DMS 273 (cell line): ENCODE data around the gene ANKRD36.
"Not testable (repeated sequence)": the region's sequence is repeated elsewhere in the genome, so short reads cannot be mapped to it uniquely, and the experiment has no call there.

ENCODE experiments used
- DNase-seq: peaks from one replicate; lab custom pipeline; 2025; ENCODE audit not compliant: unreplicated experiment; lab: John Stamatoyannopoulos, UW

Gene ANKRD36

GRCh38 chr2:97113050-97113881, at the start of gene ANKRD36:
Gene ANKRD36, plus strand, starts transcription at chr2:97113153. Its CDS starts 587 bp downstream, at chr2:97113740.
- not testable (repeated sequence) for DNase-seq

GRCh38 chr2:97066030-97066429, 46.9 kb upstream of the ANKRD36 start:
- not testable (repeated sequence) for DNase-seq

GRCh38 chr2:97067279-97068004, 45.5 kb upstream of the ANKRD36 start:
- no peak for DNase-seq

GRCh38 chr2:97068074-97068473, 44.9 kb upstream of the ANKRD36 start:
- peak; percentile 18 for DNase-seq

GRCh38 chr2:97068722-97069121, 44.2 kb upstream of the ANKRD36 start:
- DNase-seq: peak; percentile 74

- DNase-seq: not testable (repeated sequence)
These were observed 42.0 kb upstream of the ANKRD36 start for GRCh38 chr2:97070915-97071314.

- peak; percentile 61 for DNase-seq
These were observed 35.7 kb upstream of the ANKRD36 start for GRCh38 chr2:97077213-97077612.

- not testable (repeated sequence) for DNase-seq
These were observed 32.1 kb upstream of the ANKRD36 start for GRCh38 chr2:97080855-97081254.

- peak; percentile 73 for DNase-seq
These were observed 30.7 kb upstream of the ANKRD36 start for GRCh38 chr2:97082206-97082605.

GRCh38 chr2:97083516-97083915, 29.4 kb upstream of the ANKRD36 start:
- not testable (repeated sequence) for DNase-seq

- DNase-seq: not testable (repeated sequence)
These were observed 27.9 kb upstream of the ANKRD36 start for GRCh38 chr2:97085093-97085492.

GRCh38 chr2:97088706-97089105, 24.2 kb upstream of the ANKRD36 start:
- DNase-seq: not testable (repeated sequence)

GRCh38 chr2:97092946-97093345, 20.0 kb upstream of the ANKRD36 start:
- not testable (repeated sequence) for DNase-seq

GRCh38 chr2:97093983-97094771, 18.8 kb upstream of the ANKRD36 start:
- not testable (repeated sequence) for DNase-seq

GRCh38 chr2:97094772-97095611, 18.0 kb upstream of the ANKRD36 start, which contains the start of gene FAHD2B:
Gene FAHD2B, minus strand, starts transcription at chr2:97094882. Its CDS starts 3,176 bp downstream, at chr2:97091706.
- DNase-seq: peak; percentile 82

- DNase-seq: no peak
These were observed 17.3 kb upstream of the ANKRD36 start for GRCh38 chr2:97095661-97096060.

GRCh38 chr2:97098786-97099372, 14.1 kb upstream of the ANKRD36 start:
- not testable (repeated sequence) for DNase-seq

GRCh38 chr2:97106878-97107277, 6.1 kb upstream of the ANKRD36 start:
- DNase-seq: not testable (repeated sequence)

- not testable (repeated sequence) for DNase-seq
These were observed 1.7 kb upstream of the ANKRD36 start for GRCh38 chr2:97111246-97111645.
